ENCODE measurements around the gene LOXL1.
"Not testable (repeated sequence)": the region's sequence is repeated elsewhere in the genome, so short reads cannot be mapped to it uniquely, and the experiment has no call there.

Gene LOXL1

GRCh38 chr15:73954188-73955145 lies 28.2 kb downstream of the LOXL1 start:
- Histone ChIP-seq H3K4me1 (ENCODE audit: control insufficient read depth, insufficient read depth, low read length) (peaks cover 62% of the 10 kb centered on the region), H3K4me3 (ENCODE audit: low read length) (no peak overlapping the region), H3K27me3 (ENCODE audit: control insufficient read depth, insufficient read depth, low read length) (no peaks in the 10 kb centered on the region), H3K9me3 (replicated peaks; ENCODE audit: low read length) (no peaks in the 10 kb centered on the region), H3K4me2 (ENCODE audit: low read length) (no peak overlapping the region), H3K9ac (ENCODE audit: low read depth, low read length) (no peak overlapping the region), H3K36me3 (ENCODE audit: insufficient read depth, low read length) (peaks cover 31% of the 10 kb centered on the region)

GRCh38 chr15:73955326-73955725 lies 29.1 kb downstream of the LOXL1 start:
- Histone ChIP-seq H3K9ac (ENCODE audit: low read depth, low read length) (peak overlapping the region; percentile 72), H3K27me3 (ENCODE audit: control insufficient read depth, insufficient read depth, low read length) (no peaks in the 10 kb centered on the region), H3K4me2 (ENCODE audit: low read length) (no peak overlapping the region), H3K4me1 (ENCODE audit: control insufficient read depth, insufficient read depth, low read length) (peaks cover 67% of the 10 kb centered on the region), H3K36me3 (ENCODE audit: insufficient read depth, low read length) (peaks cover 23% of the 10 kb centered on the region), H3K9me3 (replicated peaks; ENCODE audit: low read length) (no peaks in the 10 kb centered on the region), H3K4me3 (ENCODE audit: low read length) (no peak overlapping the region)

- Histone ChIP-seq H3K36me3 (ENCODE audit: insufficient read depth, low read length) (peaks cover 18% of the 10 kb centered on the region), H3K4me2 (ENCODE audit: low read length) (peak overlapping the region; percentile 50), H3K4me1 (ENCODE audit: control insufficient read depth, insufficient read depth, low read length) (peaks cover 59% of the 10 kb centered on the region), H3K9ac (ENCODE audit: low read depth, low read length) (peak overlapping the region; percentile 72), H3K9me3 (replicated peaks; ENCODE audit: low read length) (no peaks in the 10 kb centered on the region), H3K27me3 (ENCODE audit: control insufficient read depth, insufficient read depth, low read length) (no peaks in the 10 kb centered on the region), H3K4me3 (ENCODE audit: low read length) (peak overlapping the region; percentile 53)
Observed at GRCh38 chr15:73955861-73956742, 29.8 kb downstream of the LOXL1 start.

GRCh38 chr15:73956743-73957135 lies 30.5 kb downstream of the LOXL1 start:
- Histone ChIP-seq H3K36me3 (ENCODE audit: insufficient read depth, low read length) (peaks cover 16% of the 10 kb centered on the region), H3K9ac (ENCODE audit: low read depth, low read length) (peak overlapping the region; percentile 72), H3K27me3 (ENCODE audit: control insufficient read depth, insufficient read depth, low read length) (no peaks in the 10 kb centered on the region), H3K4me2 (ENCODE audit: low read length) (peak overlapping the region; percentile 50), H3K4me1 (ENCODE audit: control insufficient read depth, insufficient read depth, low read length) (peaks cover 54% of the 10 kb centered on the region), H3K4me3 (ENCODE audit: low read length) (peak overlapping the region; percentile 53), H3K9me3 (replicated peaks; ENCODE audit: low read length) (no peaks in the 10 kb centered on the region)

- no peaks in the 10 kb centered on the region for H3K27me3 ChIP-seq (ENCODE audit: control insufficient read depth, insufficient read depth, low read length)
- peaks cover 51% of the 10 kb centered on the region for H3K4me1 ChIP-seq (ENCODE audit: control insufficient read depth, insufficient read depth, low read length)
- H3K4me2 ChIP-seq (ENCODE audit: low read length), result peak overlapping the region; percentile 50
- H3K9me3 ChIP-seq (replicated peaks; ENCODE audit: low read length), result no peaks in the 10 kb centered on the region
- peaks cover 11% of the 10 kb centered on the region for H3K36me3 ChIP-seq (ENCODE audit: insufficient read depth, low read length)
- no peak overlapping the region for H3K9ac ChIP-seq (ENCODE audit: low read depth, low read length)
- H3K4me3 ChIP-seq (ENCODE audit: low read length), result no peak overlapping the region
Observed at GRCh38 chr15:73957276-73957675, 31.0 kb downstream of the LOXL1 start.

GRCh38 chr15:73957785-73958184 lies 31.5 kb downstream of the LOXL1 start:
- H3K9ac ChIP-seq (ENCODE audit: low read depth, low read length), result no peak overlapping the region
- H3K9me3 ChIP-seq (replicated peaks; ENCODE audit: low read length), result no peaks in the 10 kb centered on the region
- H3K27me3 ChIP-seq (ENCODE audit: control insufficient read depth, insufficient read depth, low read length), result no peaks in the 10 kb centered on the region
- H3K4me1 ChIP-seq (ENCODE audit: control insufficient read depth, insufficient read depth, low read length), result peaks cover 55% of the 10 kb centered on the region
- no peak overlapping the region for H3K4me2 ChIP-seq (ENCODE audit: low read length)
- H3K36me3 ChIP-seq (ENCODE audit: insufficient read depth, low read length), result peaks cover 6% of the 10 kb centered on the region
- H3K4me3 ChIP-seq (ENCODE audit: low read length), result no peak overlapping the region

GRCh38 chr15:73959012-73959581 lies 32.8 kb downstream of the LOXL1 start:
- Histone ChIP-seq H3K4me1 (ENCODE audit: control insufficient read depth, insufficient read depth, low read length) (peaks cover 55% of the 10 kb centered on the region), H3K4me3 (ENCODE audit: low read length) (no peak overlapping the region), H3K36me3 (ENCODE audit: insufficient read depth, low read length) (no peaks in the 10 kb centered on the region), H3K9ac (ENCODE audit: low read depth, low read length) (no peak overlapping the region), H3K4me2 (ENCODE audit: low read length) (peak overlapping the region; percentile 29), H3K9me3 (replicated peaks; ENCODE audit: low read length) (no peaks in the 10 kb centered on the region), H3K27me3 (ENCODE audit: control insufficient read depth, insufficient read depth, low read length) (no peaks in the 10 kb centered on the region)

GRCh38 chr15:73959801-73960200 lies 33.5 kb downstream of the LOXL1 start:
- Histone ChIP-seq H3K4me1 (ENCODE audit: control insufficient read depth, insufficient read depth, low read length) (peaks cover 55% of the 10 kb centered on the region), H3K36me3 (ENCODE audit: insufficient read depth, low read length) (no peaks in the 10 kb centered on the region), H3K9me3 (replicated peaks; ENCODE audit: low read length) (no peaks in the 10 kb centered on the region), H3K9ac (ENCODE audit: low read depth, low read length) (no peak overlapping the region), H3K4me2 (ENCODE audit: low read length) (no peak overlapping the region), H3K27me3 (ENCODE audit: control insufficient read depth, insufficient read depth, low read length) (no peaks in the 10 kb centered on the region), H3K4me3 (ENCODE audit: low read length) (no peak overlapping the region)

GRCh38 chr15:73960472-73961070 lies 34.3 kb downstream of the LOXL1 start:
- H3K4me3 ChIP-seq (ENCODE audit: low read length); H3K36me3 ChIP-seq (ENCODE audit: insufficient read depth, low read length); H3K9ac ChIP-seq (ENCODE audit: low read depth, low read length); H3K27me3 ChIP-seq (ENCODE audit: control insufficient read depth, insufficient read depth, low read length); H3K4me2 ChIP-seq (ENCODE audit: low read length); H3K9me3 ChIP-seq (replicated peaks; ENCODE audit: low read length): not testable (repeated sequence)
- H3K4me1 ChIP-seq (ENCODE audit: control insufficient read depth, insufficient read depth, low read length), result peaks cover 59% of the 10 kb centered on the region

GRCh38 chr15:73962433-73962832 lies 36.2 kb downstream of the LOXL1 start:
- H3K9me3 ChIP-seq (replicated peaks; ENCODE audit: low read length), result no peaks in the 10 kb centered on the region
- no peak overlapping the region for H3K9ac ChIP-seq (ENCODE audit: low read depth, low read length)
- no peak overlapping the region for H3K4me3 ChIP-seq (ENCODE audit: low read length)
- no peaks in the 10 kb centered on the region for H3K27me3 ChIP-seq (ENCODE audit: control insufficient read depth, insufficient read depth, low read length)
- H3K4me1 ChIP-seq (ENCODE audit: control insufficient read depth, insufficient read depth, low read length), result peaks cover 52% of the 10 kb centered on the region
- no peak overlapping the region for H3K4me2 ChIP-seq (ENCODE audit: low read length)
- no peaks in the 10 kb centered on the region for H3K36me3 ChIP-seq (ENCODE audit: insufficient read depth, low read length)

GRCh38 chr15:73964736-73965093 lies 38.5 kb downstream of the LOXL1 start:
- Histone ChIP-seq H3K9me3 (replicated peaks; ENCODE audit: low read length) (no peaks in the 10 kb centered on the region), H3K27me3 (ENCODE audit: control insufficient read depth, insufficient read depth, low read length) (no peaks in the 10 kb centered on the region), H3K36me3 (ENCODE audit: insufficient read depth, low read length) (no peaks in the 10 kb centered on the region), H3K4me3 (ENCODE audit: low read length) (peak overlapping the region; percentile 29), H3K4me1 (ENCODE audit: control insufficient read depth, insufficient read depth, low read length) (peaks cover 33% of the 10 kb centered on the region), H3K9ac (ENCODE audit: low read depth, low read length) (no peak overlapping the region), H3K4me2 (ENCODE audit: low read length) (peak overlapping the region; percentile 70)

Measured in skeletal muscle satellite cell (primary cell).